Left hindlimb (tissue), 1 donor: ENCODE data around the gene PAIP2B.
"Not testable (repeated sequence)": the region's sequence is repeated elsewhere in the genome, so short reads cannot be mapped to it uniquely, and the experiment has no call there.

Source experiments
- DNase-seq: peaks from one replicate; pipeline ENCODE4 v3.0.0-alpha.2; 2018

PAIP2B gene

GRCh38 chr2:71215447-71215846, 11.5 kb downstream of the PAIP2B start:
- DNase-seq, result no peak

DNA sequence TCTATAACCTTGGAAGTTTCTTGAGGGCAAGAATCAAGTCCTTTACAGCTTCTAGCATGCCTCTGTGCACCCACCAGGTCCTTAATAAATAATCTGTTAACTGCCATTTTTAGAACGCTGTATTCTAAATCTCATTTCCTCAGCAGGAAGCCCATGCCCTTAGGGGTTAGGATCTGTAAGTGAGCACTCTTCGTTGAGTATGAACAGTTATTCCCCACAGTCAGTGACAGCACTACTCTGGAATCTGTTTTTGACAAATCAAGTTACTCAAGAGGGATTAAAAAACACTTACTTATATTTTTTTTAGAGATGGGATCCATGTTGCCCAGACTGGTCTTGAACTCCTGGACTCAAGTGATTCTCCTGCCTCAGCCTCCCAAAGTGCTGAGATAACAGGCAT, 14.6 kb downstream of the PAIP2B start:
- no peak for DNase-seq

DNA sequence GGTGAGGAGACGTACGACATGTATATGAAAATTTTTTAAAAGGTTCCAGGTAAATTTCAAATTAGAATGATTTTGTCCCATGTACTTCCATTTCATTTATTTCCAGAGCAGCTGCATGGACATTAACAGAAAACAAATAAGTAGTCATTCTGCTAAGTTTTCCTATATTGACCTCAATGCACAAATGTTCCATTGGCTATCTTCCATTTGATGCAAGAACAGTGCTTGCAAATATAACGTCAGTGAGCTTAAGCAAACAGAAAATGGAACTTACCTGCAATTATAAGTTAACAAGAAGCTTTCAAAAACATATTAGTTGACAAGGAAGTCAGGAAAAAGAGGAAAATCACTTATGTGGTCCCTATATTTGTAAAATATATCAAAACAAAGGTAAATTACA, 16.6 kb downstream of the PAIP2B start:
- no peak for DNase-seq

- no peak for DNase-seq
These were observed 18.1 kb downstream of the PAIP2B start for GRCh38 chr2:71208756-71209155.

DNA sequence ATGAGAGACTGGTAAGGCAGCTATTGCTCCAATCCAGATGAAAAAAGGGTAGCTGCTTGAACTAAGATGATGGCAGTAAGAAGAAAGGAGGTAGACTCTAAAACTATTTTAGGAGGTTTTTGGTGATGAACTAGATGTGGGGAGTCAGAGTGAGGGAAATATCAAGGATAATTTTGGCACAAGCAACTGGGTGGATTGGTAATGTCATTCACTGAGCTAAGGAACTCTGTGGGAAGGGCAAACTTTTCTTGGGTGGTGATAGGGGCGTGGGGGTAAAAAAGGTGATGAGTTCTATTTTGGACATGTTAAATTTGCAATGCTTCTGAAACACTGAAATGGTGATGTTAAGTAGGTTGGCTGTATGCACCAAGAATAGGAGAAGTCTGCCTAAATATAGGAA, 19.3 kb downstream of the PAIP2B start:
- DNase-seq, result no peak

GRCh38 chr2:71206271-71206670, 20.6 kb downstream of the PAIP2B start:
- no peak for DNase-seq

GRCh38 chr2:71191570-71191943, 35.3 kb downstream of the PAIP2B start:
- DNase-seq, result no peak

GRCh38 chr2:71190656-71191569, 36.0 kb downstream of the PAIP2B start:
- no peak for DNase-seq

DNA sequence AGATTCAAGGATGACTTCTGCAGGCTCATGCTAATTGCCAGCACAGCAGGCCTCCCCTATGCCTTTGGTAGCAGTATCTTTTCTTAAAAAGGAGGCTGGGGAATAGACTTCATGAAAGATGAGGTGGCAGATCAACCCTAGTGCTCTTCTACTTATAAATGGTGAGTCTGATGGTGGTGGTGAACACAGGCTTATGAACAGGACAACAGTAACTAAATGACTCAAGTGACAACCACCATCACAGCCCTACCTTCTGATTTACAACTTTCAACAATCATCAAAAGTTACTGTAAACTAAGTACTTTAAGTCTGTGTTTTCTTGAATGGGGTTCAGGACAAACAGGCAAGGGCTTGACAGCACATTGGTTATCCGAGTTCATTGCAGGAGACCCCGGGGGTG, 39.3 kb downstream of the PAIP2B start:
- DNase-seq, result no peak

GRCh38 chr2:71186973-71187372, 39.9 kb downstream of the PAIP2B start:
- no peak for DNase-seq

DNA sequence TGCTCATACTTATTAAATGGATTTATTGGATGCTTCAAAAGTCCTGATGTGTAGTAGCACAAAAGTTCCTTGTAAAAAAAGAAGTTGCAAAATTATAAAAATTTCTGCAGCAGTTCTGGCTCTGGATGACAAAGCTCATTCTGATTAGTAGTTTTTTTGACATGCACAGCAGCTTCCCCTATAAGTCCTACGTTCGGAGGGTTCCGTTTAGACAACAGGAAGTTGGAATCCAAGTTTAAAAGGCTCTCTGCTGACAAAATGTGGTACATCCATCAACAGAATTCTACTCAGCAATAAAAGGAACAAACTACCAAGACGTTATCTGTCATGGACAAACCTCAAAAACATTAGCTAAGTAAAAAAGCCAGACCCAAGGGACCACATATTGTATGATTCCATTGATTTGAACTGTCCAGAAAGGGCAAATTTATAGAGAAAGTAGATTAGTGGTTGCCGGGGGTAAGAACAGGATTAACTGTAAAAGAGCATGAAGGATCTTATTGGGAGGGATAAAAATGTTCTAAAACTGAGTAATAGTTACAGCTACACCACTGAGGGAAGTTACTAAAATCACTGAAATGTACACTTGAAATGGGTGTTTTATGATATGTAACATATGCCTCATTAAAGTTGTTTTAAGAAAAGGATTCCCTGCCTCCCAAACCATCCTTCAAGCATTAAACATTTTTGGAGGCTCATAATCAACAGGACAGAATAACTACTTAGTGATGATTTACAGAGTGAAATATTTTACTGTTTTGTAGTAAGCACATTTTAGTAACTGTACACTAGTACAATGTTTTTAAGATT, 43.4 kb downstream of the PAIP2B start:
- DNase-seq, result not testable (repeated sequence)

GRCh38 chr2:71181316-71181715, 45.6 kb downstream of the PAIP2B start:
- DNase-seq, result no peak

GRCh38 chr2:71178836-71179235, 48.1 kb downstream of the PAIP2B start:
- not testable (repeated sequence) for DNase-seq

- no peak for DNase-seq
These were observed 52.7 kb downstream of the PAIP2B start for GRCh38 chr2:71174207-71174606.

GRCh38 chr2:71173096-71173495, 53.8 kb downstream of the PAIP2B start:
- no peak for DNase-seq

DNA sequence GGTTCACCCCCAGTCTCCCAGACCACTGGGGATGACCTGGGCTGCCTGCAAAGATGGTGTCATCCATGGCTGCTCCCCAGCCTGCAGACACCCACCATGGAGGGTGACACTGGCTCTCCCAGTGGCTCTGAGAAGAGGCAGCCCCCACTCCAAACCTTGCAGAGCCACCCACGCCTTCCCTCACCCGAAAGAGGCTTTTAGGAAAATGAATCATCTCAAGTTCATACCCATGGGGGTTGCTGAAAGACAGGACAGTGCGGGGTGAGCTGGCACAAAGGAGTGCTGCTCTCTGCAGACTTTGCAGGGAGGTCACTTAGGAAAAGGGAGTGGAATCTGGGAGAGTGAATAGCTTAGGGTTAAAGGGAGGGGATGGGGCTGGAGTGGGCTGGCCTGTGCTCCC, 60.1 kb downstream of the PAIP2B start:
- DNase-seq, result no peak

GRCh38 chr2:71157124-71157793, 69.6 kb downstream of the PAIP2B start:
- DNase-seq, result peak; percentile 52

- DNase-seq, result no peak
These were observed 70.3 kb downstream of the PAIP2B start for GRCh38 chr2:71156573-71156972.

GRCh38 chr2:71155846-71156245, 71.1 kb downstream of the PAIP2B start:
- DNase-seq, result no peak

DNA sequence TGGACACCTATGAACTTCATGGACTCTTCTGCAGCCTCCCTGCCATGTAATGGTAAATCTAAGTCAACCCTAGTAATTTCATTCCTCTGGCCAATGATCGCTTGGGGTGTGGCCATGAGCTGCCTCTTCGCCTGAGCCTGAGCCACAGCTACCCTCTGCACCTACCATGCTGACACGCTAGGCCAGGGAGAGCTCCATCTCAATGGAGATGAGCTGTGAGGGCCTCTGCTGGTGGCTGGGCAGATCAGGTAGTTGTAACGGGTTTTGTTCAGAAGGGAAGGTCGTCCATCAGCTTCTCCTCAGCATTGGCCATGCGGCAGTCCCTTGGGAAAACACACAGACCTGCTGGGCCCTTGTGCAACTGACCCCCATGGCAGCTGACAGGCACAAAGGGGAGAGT, 72.1 kb downstream of the PAIP2B start:
- DNase-seq, result no peak

DNA sequence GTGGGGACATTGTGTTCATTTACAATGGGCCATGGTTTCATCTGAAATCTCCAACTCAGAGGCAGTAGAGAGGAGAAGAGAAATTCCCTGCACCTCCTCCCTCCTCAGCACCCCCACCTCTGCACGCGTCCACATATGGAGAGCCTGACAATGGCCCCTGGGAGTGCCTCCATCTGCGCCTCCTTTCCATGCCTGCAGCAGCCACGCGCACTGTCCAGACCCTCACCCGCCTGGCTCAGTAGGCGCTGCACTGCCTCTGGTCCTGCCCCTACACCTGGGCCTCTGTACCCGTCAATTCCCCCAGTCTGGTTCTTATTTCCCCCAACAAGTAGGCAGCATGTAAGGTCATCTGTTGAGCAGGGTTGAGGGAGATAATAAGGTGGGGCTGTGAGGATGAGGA, 72.6 kb downstream of the PAIP2B start:
- no peak for DNase-seq

DNA sequence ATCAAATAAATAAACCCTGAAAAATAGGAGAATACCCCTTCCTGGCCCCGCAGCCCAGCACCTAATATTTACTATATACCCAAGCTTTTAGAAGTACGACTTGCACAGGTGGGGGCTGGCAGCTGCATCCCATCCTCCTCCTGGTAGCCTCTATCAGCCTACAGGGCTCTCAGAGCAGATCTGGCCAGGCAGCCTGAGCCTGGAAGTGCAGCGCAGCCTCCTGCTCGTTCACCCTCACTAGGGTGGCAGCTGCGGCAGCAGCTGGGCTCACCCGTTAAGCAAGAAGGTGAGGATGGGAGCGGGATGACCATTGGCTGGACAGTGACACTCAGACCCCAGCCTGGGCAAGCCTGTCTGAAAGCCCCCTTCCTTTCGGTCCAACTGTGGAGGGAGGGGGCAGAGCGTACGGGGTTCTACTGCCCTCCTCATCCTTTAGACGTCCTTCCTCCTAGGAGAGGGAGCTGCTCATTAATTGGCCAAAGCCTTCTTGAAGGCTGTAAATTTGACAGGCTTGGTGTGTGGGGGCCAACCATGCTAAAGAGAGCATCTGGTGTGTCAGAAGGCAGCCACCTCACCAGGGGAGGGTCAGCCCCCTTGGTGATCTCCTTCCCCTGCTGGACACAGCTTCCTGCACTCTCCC, 73.2 kb downstream of the PAIP2B start:
- DNase-seq, result no peak

DNA sequence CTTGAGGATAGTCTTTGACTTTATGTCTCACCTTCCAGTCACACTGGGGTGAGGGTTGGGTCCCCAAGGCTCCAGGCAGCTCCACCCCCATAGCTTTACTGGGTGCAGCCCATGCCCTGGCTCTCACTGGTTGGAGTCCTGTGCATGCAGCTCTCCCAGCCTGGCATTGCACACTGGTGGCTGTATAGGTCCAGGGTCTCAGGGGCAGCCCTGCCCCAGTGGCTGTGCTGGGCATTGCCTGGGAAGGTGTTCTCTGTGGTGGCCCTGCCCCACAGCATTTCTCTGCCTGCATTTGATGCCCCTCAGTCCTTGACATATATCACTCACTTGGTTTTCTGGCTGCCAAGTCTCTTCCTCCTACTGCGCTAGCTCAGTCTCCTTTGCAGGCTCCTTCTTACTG, 75.3 kb downstream of the PAIP2B start:
- no peak for DNase-seq
